HepG2 (cell line): ENCODE results near the gene SMIM12. TPM values are rescaled to one million over a fixed set of nuclear protein-coding genes. Genes with fewer than 3 reads are reported as not detected.
A peak's percentile ranks its signal among the peaks of the same experiment; 100 is the strongest.

Experiments
- CENPT ChIP-seq: sonication (generic); formaldehyde crosslinking; IDR thresholded peaks from 2 replicates; pipeline ENCODE4 v1.8.0; 2022; ENCODE audit warnings: low read depth, mild to moderate bottlenecking, moderate library complexity, missing genetic modification reagents
- CREM ChIP-seq, 2 experiments: sonication (generic) in 1 of 2; formaldehyde crosslinking in 1 of 2; IDR thresholded peaks; 2 replicates each; pipeline versions ENCODE4 v1.4.0 to v1.6.1; 2016 to 2020; ENCODE audit warnings: antibody characterized with exemption in 1 of 2, mild to moderate bottlenecking in 1 of 2, missing genetic modification reagents in 1 of 2
- ESRRA ChIP-seq: sonication (generic); formaldehyde crosslinking; IDR thresholded peaks from 2 replicates; pipeline ENCODE4 v1.5.1; 2020; ENCODE audit warnings: mild to moderate bottlenecking, low read depth, missing genetic modification reagents
- ETV6 ChIP-seq: sonication (generic); formaldehyde crosslinking; conservative IDR thresholded peaks from 2 replicates; pipeline ENCODE4 v1.4.0; 2020; ENCODE audit warnings: missing genetic modification reagents
- FOXA1 ChIP-seq, 2 experiments: fragments of 450-650 bp in 1 of 2; sonication (generic) in 1 of 2; formaldehyde crosslinking in 1 of 2; IDR thresholded peaks; 2 replicates each; pipeline versions ENCODE4 v1.4.0 to v1.6.1; 2016 to 2020; ENCODE audit warnings: missing genetic modification reagents in 1 of 2
- FOXP1 ChIP-seq, 2 experiments: fragments of 450-650 bp in 1 of 2; IDR thresholded peaks; 2 replicates each; pipeline ENCODE4 v1.6.1; 2017 to 2018; ENCODE audit warnings: antibody characterized with exemption in 1 of 2
- GATAD1 ChIP-seq: IDR thresholded peaks from 2 replicates; pipeline ENCODE4 v1.6.1; 2016; ENCODE audit warnings: missing genetic modification reagents, missing compliant biosample characterization
- GATAD2A ChIP-seq: IDR thresholded peaks from 2 replicates; pipeline ENCODE4 v1.6.1; 2016
- HCFC1 ChIP-seq: fragments of 150-350 bp; IDR thresholded peaks from 2 replicates; pipeline ENCODE4 v1.6.1; 2014; ENCODE audit warnings: low read depth, low read length
- JUND ChIP-seq: sonication (generic); formaldehyde crosslinking; IDR thresholded peaks from 2 replicates; pipeline ENCODE4 v1.8.0; 2022; ENCODE audit warnings: mild to moderate bottlenecking, missing genetic modification reagents
- KLF16 ChIP-seq, 2 experiments: sonication (generic) in 1 of 2; formaldehyde crosslinking in 1 of 2; IDR thresholded peaks; 2 replicates each; pipeline versions ENCODE4 v1.6.1 to v1.8.0; 2016 to 2023; ENCODE audit warnings: missing genetic modification reagents in 2 of 2, missing compliant biosample characterization in 1 of 2
- MAFK ChIP-seq, 2 experiments: IDR thresholded peaks in 1 of 2; conservative IDR thresholded peaks in 1 of 2; 2 replicates each; pipeline ENCODE4 v1.6.1; 2011; ENCODE audit warnings: improper control_type of control experiment in 2 of 2, low read length in 2 of 2
- NFKB2 ChIP-seq: sonication (generic); formaldehyde crosslinking; IDR thresholded peaks from 2 replicates; pipeline ENCODE4 v1.4.0; 2020; ENCODE audit warnings: missing genetic modification reagents, borderline replicate concordance
- PPARG ChIP-seq: conservative IDR thresholded peaks from 2 replicates; pipeline ENCODE4 v1.6.1; 2016; ENCODE audit warnings: missing biosample characterization, missing genetic modification reagents
- SIN3A ChIP-seq: IDR thresholded peaks from 2 replicates; pipeline ENCODE4 v1.6.1; 2011; ENCODE audit warnings: low read depth, mild to moderate bottlenecking, control low read depth, low read length, borderline replicate concordance
- SIX1 ChIP-seq: sonication (generic); formaldehyde crosslinking; IDR thresholded peaks from 2 replicates; pipeline ENCODE4 v1.4.0; 2020; ENCODE audit warnings: missing genetic modification reagents, borderline replicate concordance
- SOX13 ChIP-seq, 3 experiments: fragments of 450-650 bp in 1 of 3; sonication (generic) in 1 of 3; formaldehyde crosslinking in 1 of 3; IDR thresholded peaks in 2 of 3; conservative IDR thresholded peaks in 1 of 3; 2 replicates each; pipeline versions ENCODE4 v1.5.0 to v1.6.1; 2016 to 2020; ENCODE audit warnings: antibody characterized with exemption in 1 of 3, mild to moderate bottlenecking in 1 of 3, missing compliant biosample characterization in 1 of 3, missing genetic modification reagents in 1 of 3, moderate library complexity in 1 of 3
- ZKSCAN8 ChIP-seq: IDR thresholded peaks from 2 replicates; pipeline ENCODE4 v1.6.1; 2016; ENCODE audit warnings: borderline replicate concordance, missing genetic modification reagents, missing compliant biosample characterization
- ZNF121 ChIP-seq: sonication (generic); formaldehyde crosslinking; IDR thresholded peaks from 2 replicates; pipeline ENCODE4 v1.5.0; 2020; ENCODE audit warnings: mild to moderate bottlenecking, missing genetic modification reagents
- ZNF337 ChIP-seq: sonication (generic); formaldehyde crosslinking; IDR thresholded peaks from 2 replicates; pipeline ENCODE4 v1.5.1; 2020; ENCODE audit warnings: missing genetic modification reagents, low read depth, mild to moderate bottlenecking, borderline replicate concordance
- ZNF343 ChIP-seq: sonication (generic); formaldehyde crosslinking; IDR thresholded peaks from 2 replicates; pipeline ENCODE4 v1.4.0; 2020; ENCODE audit warnings: mild to moderate bottlenecking, missing genetic modification reagents
- ZNF557 ChIP-seq: sonication (generic); formaldehyde crosslinking; IDR thresholded peaks from 2 replicates; pipeline ENCODE4 v1.4.0; 2020; ENCODE audit warnings: missing genetic modification reagents
- ZNF768 ChIP-seq: sonication (generic); formaldehyde crosslinking; IDR thresholded peaks from 2 replicates; pipeline ENCODE4 v1.4.0; 2020; ENCODE audit warnings: missing genetic modification reagents
- ZSCAN25 ChIP-seq: sonication (generic); formaldehyde crosslinking; IDR thresholded peaks from 2 replicates; pipeline ENCODE4 v1.8.0; 2022; ENCODE audit warnings: mild to moderate bottlenecking, missing genetic modification reagents
- polyA plus RNA-seq, 8 experiments: library from polyadenylated mRNA; depleted of rRNA in 3 of 8; stranded (reverse) in 7 of 8; unstranded in 1 of 8; fragments of >200 nt; fragmentation: Illumina TruSeq in 4 of 8; extraction: Trizol in 4 of 8; gene quantifications; 2 replicates each; pipeline versions ENCODE4 v1.2.1 to v1.2.3, GENCODE V29; 2011 to 2016; ENCODE audit warnings: low read depth in 4 of 8, missing spikeins in 1 of 8, mixed read lengths in 1 of 8; ENCODE audit not compliant: insufficient read depth in 1 of 8
- total RNA-seq, 5 experiments: library from RNA; depleted of rRNA; stranded (reverse); fragments of >200 nt; fragmentation: Illumina TruSeq; extraction: Trizol; gene quantifications; 2 replicates each; pipeline ENCODE4 v1.2.3, GENCODE V29; 2016; ENCODE audit warnings: low read depth in 1 of 5
- TF ChIP-seq, protein P1 (sequence below): sonication (generic); formaldehyde crosslinking; IDR thresholded peaks from 2 replicates; pipeline ENCODE4 v1.4.0; 2020; ENCODE audit warnings: missing genetic modification reagents
- TF ChIP-seq, protein P2 (sequence below): sonication (generic); IDR thresholded peaks from 2 replicates; pipeline ENCODE4 v1.6.1; 2016; ENCODE audit warnings: low read depth, borderline replicate concordance

The SMIM12 gene
- total and polyA plus RNA-seq, 2 of the 13 experiments (the other 11 are each of a cell fraction or from before 2014, with no cell fraction given), result 20.1 to 41.3 TPM

DNA sequence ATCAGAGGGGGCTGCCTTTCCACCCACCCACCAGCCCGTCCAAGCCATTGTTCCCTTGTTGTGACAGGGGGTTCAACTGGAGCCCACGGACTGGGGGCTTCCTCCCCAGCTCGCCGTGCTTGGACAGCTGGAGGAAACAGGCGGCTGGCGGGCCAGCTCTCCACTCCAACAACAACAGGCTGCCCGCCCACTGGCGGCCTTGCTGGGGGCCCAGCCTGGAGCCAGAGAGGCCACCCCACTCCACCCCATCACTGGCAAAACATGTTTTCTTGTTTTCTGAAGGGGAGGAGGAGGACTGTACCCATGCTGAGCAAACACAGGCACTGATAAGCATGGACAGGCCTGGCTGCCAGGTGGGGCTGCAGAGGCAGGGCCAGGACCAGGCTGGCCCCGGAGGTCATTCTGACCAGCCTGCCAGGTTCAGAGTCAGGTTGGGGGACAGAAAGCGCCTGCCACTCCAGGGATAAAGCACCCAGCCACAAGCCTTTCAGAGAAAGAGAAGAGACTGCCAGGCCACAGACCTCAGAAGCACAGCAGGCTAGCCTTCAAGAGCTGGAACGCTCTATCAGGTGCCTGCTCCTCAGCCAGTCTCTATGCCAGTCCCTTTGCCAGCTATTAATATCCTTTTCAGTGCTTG is 34.0 kb downstream of the SMIM12 start (continued):
- TF ChIP-seq NFKB2 (CRISPR knock-in tag) (no peak), ETV6 (CRISPR knock-in tag) (no peak), PPARG (CRISPR knock-in tag) (no peak), FOXA1 (IDR thresholded peaks at IDR 0.05) (no peak), FOXA1 (CRISPR knock-in tag; IDR thresholded peaks at IDR 0.05) (peak; percentile 85), JUND (CRISPR knock-in tag) (no peak), SIX1 (CRISPR knock-in tag) (no peak), HCFC1 (no peak), ZNF343 (CRISPR knock-in tag) (no peak), ESRRA (CRISPR knock-in tag) (no peak), CREM (IDR thresholded peaks at IDR 0.05) (no peak), CREM (CRISPR knock-in tag; IDR thresholded peaks at IDR 0.05) (no peak), SIN3A (no peak), GATAD2A (CRISPR knock-in tag) (peak; percentile 84; the same call in 1 of the 2 replicates), ZSCAN25 (CRISPR knock-in tag) (peak; percentile 61; the same call in 1 of the 2 replicates), ZKSCAN8 (CRISPR knock-in tag) (no peak), MAFK (conservative IDR thresholded peaks at IDR 0.05 in 1 of 2, IDR thresholded peaks at IDR 0.05 in 1 of 2; ENCODE audit: low read length in 2 of 2) (no peak), GATAD1 (CRISPR knock-in tag) (peak; percentile 18; the same call in 1 of the 2 replicates), CENPT (CRISPR knock-in tag) (no peak), ZNF337 (CRISPR knock-in tag) (no peak), ZNF768 (peak; percentile 3; the same call in 1 of the 2 replicates), FOXP1 (IDR thresholded peaks at IDR 0.05) (no peak), FOXP1 (CRISPR knock-in tag; IDR thresholded peaks at IDR 0.05) (peak; percentile 95), ZNF557 (no peak), SOX13 (IDR thresholded peaks at IDR 0.05) (no peak), SOX13 (CRISPR knock-in tag; conservative IDR thresholded peaks at IDR 0.05 in 1 of 2, IDR thresholded peaks at IDR 0.05 in 1 of 2) (peak in 1 of 2 experiments; percentile 92; a peak in 2 of 4 replicates), ZNF121 (CRISPR knock-in tag) (0 out of 2 replicates have a peak, but pooled peaks have one; percentile 18), KLF16 (CRISPR knock-in tag; IDR thresholded peaks at IDR 0.05) (no peak)
- TF ChIP-seq, protein P1, sequence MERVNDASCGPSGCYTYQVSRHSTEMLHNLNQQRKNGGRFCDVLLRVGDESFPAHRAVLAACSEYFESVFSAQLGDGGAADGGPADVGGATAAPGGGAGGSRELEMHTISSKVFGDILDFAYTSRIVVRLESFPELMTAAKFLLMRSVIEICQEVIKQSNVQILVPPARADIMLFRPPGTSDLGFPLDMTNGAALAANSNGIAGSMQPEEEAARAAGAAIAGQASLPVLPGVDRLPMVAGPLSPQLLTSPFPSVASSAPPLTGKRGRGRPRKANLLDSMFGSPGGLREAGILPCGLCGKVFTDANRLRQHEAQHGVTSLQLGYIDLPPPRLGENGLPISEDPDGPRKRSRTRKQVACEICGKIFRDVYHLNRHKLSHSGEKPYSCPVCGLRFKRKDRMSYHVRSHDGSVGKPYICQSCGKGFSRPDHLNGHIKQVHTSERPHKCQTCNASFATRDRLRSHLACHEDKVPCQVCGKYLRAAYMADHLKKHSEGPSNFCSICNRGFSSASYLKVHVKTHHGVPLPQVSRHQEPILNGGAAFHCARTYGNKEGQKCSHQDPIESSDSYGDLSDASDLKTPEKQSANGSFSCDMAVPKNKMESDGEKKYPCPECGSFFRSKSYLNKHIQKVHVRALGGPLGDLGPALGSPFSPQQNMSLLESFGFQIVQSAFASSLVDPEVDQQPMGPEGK (CRISPR knock-in tag), result peak; percentile 97
- TF ChIP-seq, protein P2, sequence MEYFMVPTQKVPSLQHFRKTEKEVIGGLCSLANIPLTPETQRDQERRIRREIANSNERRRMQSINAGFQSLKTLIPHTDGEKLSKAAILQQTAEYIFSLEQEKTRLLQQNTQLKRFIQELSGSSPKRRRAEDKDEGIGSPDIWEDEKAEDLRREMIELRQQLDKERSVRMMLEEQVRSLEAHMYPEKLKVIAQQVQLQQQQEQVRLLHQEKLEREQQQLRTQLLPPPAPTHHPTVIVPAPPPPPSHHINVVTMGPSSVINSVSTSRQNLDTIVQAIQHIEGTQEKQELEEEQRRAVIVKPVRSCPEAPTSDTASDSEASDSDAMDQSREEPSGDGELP, result peak; percentile 77; the same call in 1 of the 2 replicates
